OCI-LY1 (cell line): Measurements from ENCODE around the gene LRRN4.

ENCODE experiments used
- H2AFZ ChIP-seq: fragments of 200-600 bp; sonication (generic), shearing (Covaris generic); 2 replicates; pipeline ENCODE4 v1.6.0; 2014; ENCODE audit warnings: antibody characterized with exemption, mild to moderate bottlenecking, low read length
- H3F3A ChIP-seq: fragments of 200-600 bp; sonication (generic), shearing (Covaris generic); 2 replicates; pipeline ENCODE4 v1.6.0; 2014; ENCODE audit warnings: mild to moderate bottlenecking, antibody characterized with exemption, low read length, moderate library complexity; ENCODE audit not compliant: insufficient read depth
- H3K27ac ChIP-seq: fragments of 200-600 bp; sonication (generic); 2 replicates; pipeline ENCODE4 v1.5.1; 2014; ENCODE audit warnings: low read length, mixed run types, mild to moderate bottlenecking, low read depth; ENCODE audit not compliant: poor library complexity, severe bottlenecking
- H3K27me3 ChIP-seq: fragments of 200-600 bp; sonication (generic); 2 replicates; pipeline ENCODE4 v1.6.0; 2014; ENCODE audit warnings: antibody characterized with exemption, mild to moderate bottlenecking, low read length, moderate library complexity; ENCODE audit not compliant: insufficient read depth
- H3K36me3 ChIP-seq: fragments of 200-600 bp; sonication (generic); 2 replicates; pipeline ENCODE4 v1.6.1; 2014; ENCODE audit warnings: mild to moderate bottlenecking, antibody characterized with exemption, low read length, moderate library complexity, mixed read lengths; ENCODE audit not compliant: insufficient read depth
- H3K4me1 ChIP-seq: fragments of 200-600 bp; sonication (generic); 2 replicates; pipeline ENCODE4 v1.5.1; 2014; ENCODE audit warnings: mild to moderate bottlenecking, low read length, moderate library complexity; ENCODE audit not compliant: insufficient read depth, severe bottlenecking
- H3K4me2 ChIP-seq: fragments of 200-600 bp; sonication (generic), shearing (Covaris generic); 2 replicates; pipeline ENCODE4 v1.6.1; 2014; ENCODE audit warnings: low read length
- H3K4me3 ChIP-seq: fragments of 200-600 bp; sonication (generic); 2 replicates; pipeline ENCODE4 v1.5.1; 2014; ENCODE audit warnings: low read length, low read depth, mild to moderate bottlenecking, mixed read lengths; ENCODE audit not compliant: poor library complexity, severe bottlenecking
- H3K79me2 ChIP-seq: fragments of 200-600 bp; shearing (Covaris generic); 2 replicates; pipeline ENCODE4 v1.6.1; 2016; ENCODE audit warnings: mixed run types, low read length, mixed read lengths; ENCODE audit not compliant: insufficient read depth
- H3K9ac ChIP-seq: fragments of 200-600 bp; sonication (generic), shearing (Covaris generic); 2 replicates; pipeline ENCODE4 v1.6.1; 2014; ENCODE audit warnings: mild to moderate bottlenecking, low read length, mixed read lengths
- H3K9me2 ChIP-seq: fragments of 200-600 bp; sonication (generic), shearing (Covaris generic); 2 replicates; pipeline ENCODE4 v1.6.1; 2014; ENCODE audit warnings: low read depth, mild to moderate bottlenecking, low read length, mixed read lengths
- H3K9me3 ChIP-seq: fragments of 200-600 bp; shearing (Covaris generic); 2 replicates; pipeline ENCODE4 v1.6.1; 2014; ENCODE audit warnings: low read length, mixed read lengths
- H4K20me1 ChIP-seq: fragments of 200-600 bp; sonication (generic), shearing (Covaris generic); 2 replicates; pipeline ENCODE4 v1.6.0; 2016; ENCODE audit warnings: mild to moderate bottlenecking, low read length; ENCODE audit not compliant: insufficient read depth
- EZH2 ChIP-seq: fragments of 200-600 bp; sonication (generic), shearing (Covaris generic); IDR thresholded peaks from 2 replicates; pipeline ENCODE4 v1.8.0; 2017; ENCODE audit warnings: borderline replicate concordance, mixed run types, mild to moderate bottlenecking, antibody characterized with exemption, low read length, moderate library complexity, mixed read lengths
- TF ChIP-seq, protein P1 (sequence below): fragments of 200-600 bp; sonication (generic), shearing (Covaris generic); IDR thresholded peaks from 2 replicates; pipeline ENCODE4 v1.5.1; 2017; ENCODE audit warnings: mild to moderate bottlenecking, antibody characterized with exemption, low read length, moderate library complexity, mixed read lengths

The LRRN4 gene

GRCh38 chr20:6094565-6094964 lies 40.7 kb upstream of the LRRN4 start:
- Histone ChIP-seq H3K36me3 (no peaks in the 10 kb centered on the region), H4K20me1 (no peaks in the 10 kb centered on the region), H3K27me3 (no peaks in the 10 kb centered on the region), H3K27ac (no peak overlapping the region), H3K9ac (no peak overlapping the region), H3K79me2 (no peaks in the 10 kb centered on the region), H3K4me1 (peaks cover 13% of the 10 kb centered on the region), H3K9me2 (no peaks in the 10 kb centered on the region), H3K4me2 (peak overlapping the region; percentile 1; the same call in 1 of the 2 replicates), H3F3A (no peaks in the 10 kb centered on the region), H2AFZ (no peak overlapping the region), H3K4me3 (no peak overlapping the region), H3K9me3 (no peaks in the 10 kb centered on the region)
- TF ChIP-seq EZH2, result no peak
- TF ChIP-seq, protein P1, sequence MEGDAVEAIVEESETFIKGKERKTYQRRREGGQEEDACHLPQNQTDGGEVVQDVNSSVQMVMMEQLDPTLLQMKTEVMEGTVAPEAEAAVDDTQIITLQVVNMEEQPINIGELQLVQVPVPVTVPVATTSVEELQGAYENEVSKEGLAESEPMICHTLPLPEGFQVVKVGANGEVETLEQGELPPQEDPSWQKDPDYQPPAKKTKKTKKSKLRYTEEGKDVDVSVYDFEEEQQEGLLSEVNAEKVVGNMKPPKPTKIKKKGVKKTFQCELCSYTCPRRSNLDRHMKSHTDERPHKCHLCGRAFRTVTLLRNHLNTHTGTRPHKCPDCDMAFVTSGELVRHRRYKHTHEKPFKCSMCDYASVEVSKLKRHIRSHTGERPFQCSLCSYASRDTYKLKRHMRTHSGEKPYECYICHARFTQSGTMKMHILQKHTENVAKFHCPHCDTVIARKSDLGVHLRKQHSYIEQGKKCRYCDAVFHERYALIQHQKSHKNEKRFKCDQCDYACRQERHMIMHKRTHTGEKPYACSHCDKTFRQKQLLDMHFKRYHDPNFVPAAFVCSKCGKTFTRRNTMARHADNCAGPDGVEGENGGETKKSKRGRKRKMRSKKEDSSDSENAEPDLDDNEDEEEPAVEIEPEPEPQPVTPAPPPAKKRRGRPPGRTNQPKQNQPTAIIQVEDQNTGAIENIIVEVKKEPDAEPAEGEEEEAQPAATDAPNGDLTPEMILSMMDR, result no peak

DNA sequence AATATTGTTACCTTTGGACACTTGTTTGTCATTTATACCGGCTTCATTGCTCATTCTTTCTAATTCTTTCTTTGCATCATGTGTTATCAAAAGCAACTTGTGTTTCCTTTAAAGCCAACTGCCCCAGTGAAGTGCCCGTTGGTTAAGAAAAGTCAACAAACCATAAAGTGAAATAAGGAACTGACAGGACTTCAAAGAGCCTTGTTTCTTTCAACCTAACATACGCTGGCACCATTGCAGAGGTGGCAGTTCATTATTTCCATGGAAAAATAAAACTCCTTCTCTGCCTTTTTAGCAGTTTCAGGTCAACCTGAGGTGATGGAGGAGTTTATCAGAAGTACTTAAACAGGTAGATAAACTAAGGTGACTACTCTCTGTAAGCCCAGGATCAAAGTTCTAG lies 40.2 kb upstream of the LRRN4 start:
- Histone ChIP-seq H3K4me2 (peak overlapping the region; percentile 1; the same call in 1 of the 2 replicates), H3K36me3 (no peaks in the 10 kb centered on the region), H3K79me2 (no peaks in the 10 kb centered on the region)

GRCh38 chr20:6091661-6092060 lies 37.8 kb upstream of the LRRN4 start:
- Histone ChIP-seq H4K20me1 (no peaks in the 10 kb centered on the region), H3K36me3 (no peaks in the 10 kb centered on the region; the same call in 1 of the 2 replicates), H3K4me2 (no peak overlapping the region), H3K9me3 (no peaks in the 10 kb centered on the region), H3K27me3 (no peaks in the 10 kb centered on the region), H3F3A (no peaks in the 10 kb centered on the region), H3K79me2 (no peaks in the 10 kb centered on the region), H3K27ac (no peak overlapping the region), H3K4me1 (peaks cover 13% of the 10 kb centered on the region), H3K4me3 (no peak overlapping the region), H3K9ac (no peak overlapping the region), H3K9me2 (no peaks in the 10 kb centered on the region), H2AFZ (no peak overlapping the region)
- TF ChIP-seq, protein P1, result no peak
- TF ChIP-seq EZH2, result no peak

More for the DNA sequence above, 40.2 kb upstream of the LRRN4 start:
- Histone ChIP-seq H3K27me3 (no peaks in the 10 kb centered on the region), H3K9me3 (no peaks in the 10 kb centered on the region), H3K9ac (no peak overlapping the region), H2AFZ (no peak overlapping the region), H3K27ac (peak overlapping the region; percentile 19), H3K9me2 (no peaks in the 10 kb centered on the region), H3F3A (no peaks in the 10 kb centered on the region), H3K4me3 (no peak overlapping the region), H4K20me1 (no peaks in the 10 kb centered on the region), H3K4me1 (peaks cover 13% of the 10 kb centered on the region)
- TF ChIP-seq, protein P1, result no peak
- no peak for TF ChIP-seq EZH2
